Activated CD4-positive, alpha-beta T cell treated with anti-CD3 and anti-CD28 coated beads, Interleukin-2, amount 50 U/mL, for 16 hours (primary cell): ENCODE data around the gene NUP160.
"Not testable (repeated sequence)": the region's sequence is repeated elsewhere in the genome, so short reads cannot be mapped to it uniquely, and the experiment has no call there.

Experiments
- DNase-seq: peaks from one replicate; pipeline ENCODE4 v3.0.0-alpha.2; 2020

NUP160 gene

DNA sequence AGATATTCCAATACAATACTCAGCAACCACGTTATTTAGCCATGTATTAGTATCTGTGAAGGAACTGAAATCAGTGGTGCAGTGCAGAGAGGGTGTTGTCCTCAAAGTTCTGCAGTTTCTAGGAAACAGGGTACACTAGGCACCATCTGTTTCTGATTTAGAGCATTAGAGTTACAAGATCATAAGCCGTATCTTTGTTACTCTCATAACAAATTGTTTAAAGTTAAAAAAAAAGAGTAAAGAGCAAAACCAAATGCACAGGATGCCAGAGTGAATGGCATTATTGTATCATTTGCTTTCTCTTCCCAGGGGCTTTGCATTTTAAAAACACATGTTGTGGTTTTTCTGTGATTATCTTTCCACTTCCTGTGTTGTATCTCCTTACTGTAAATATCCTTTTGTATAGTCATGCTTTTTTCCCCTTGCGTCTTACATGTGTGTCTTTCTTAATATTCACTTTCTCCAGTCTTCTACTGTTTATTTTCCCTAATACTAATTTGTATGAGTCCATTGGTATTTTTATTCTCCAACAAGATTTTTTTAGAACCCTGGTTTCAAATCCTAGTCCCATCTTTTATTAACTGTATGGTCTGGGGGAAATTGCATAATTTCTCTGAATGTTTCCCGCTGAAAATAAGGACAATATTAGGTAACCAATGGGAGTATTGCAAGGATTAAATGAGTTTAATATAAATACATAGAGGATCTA lies 15.2 kb upstream of the NUP160 start:
- DNase-seq = peak; percentile 41

DNA sequence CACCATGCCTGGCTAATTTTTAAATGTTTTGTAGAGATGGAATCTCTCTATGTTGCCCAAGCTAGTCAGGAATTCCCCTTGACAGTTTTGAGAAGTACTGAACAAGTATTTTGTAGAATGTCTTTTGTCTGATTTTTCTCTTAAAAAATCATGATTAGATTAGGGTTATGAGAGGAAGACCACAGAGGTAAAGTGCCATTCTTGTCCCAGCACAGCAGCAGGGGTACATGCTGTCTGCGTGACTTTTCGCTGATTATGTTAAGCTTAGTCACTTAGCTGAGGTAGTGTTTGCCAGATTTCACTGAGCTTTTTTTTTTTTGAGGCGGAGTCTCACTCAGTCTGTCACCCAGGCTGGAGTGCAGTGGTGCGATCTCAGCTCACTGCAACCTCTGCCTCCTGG lies 13.6 kb upstream of the NUP160 start:
- no peak for DNase-seq

- no peak for DNase-seq
These were observed 12.4 kb upstream of the NUP160 start for GRCh38 chr11:47860536-47860935.

DNA sequence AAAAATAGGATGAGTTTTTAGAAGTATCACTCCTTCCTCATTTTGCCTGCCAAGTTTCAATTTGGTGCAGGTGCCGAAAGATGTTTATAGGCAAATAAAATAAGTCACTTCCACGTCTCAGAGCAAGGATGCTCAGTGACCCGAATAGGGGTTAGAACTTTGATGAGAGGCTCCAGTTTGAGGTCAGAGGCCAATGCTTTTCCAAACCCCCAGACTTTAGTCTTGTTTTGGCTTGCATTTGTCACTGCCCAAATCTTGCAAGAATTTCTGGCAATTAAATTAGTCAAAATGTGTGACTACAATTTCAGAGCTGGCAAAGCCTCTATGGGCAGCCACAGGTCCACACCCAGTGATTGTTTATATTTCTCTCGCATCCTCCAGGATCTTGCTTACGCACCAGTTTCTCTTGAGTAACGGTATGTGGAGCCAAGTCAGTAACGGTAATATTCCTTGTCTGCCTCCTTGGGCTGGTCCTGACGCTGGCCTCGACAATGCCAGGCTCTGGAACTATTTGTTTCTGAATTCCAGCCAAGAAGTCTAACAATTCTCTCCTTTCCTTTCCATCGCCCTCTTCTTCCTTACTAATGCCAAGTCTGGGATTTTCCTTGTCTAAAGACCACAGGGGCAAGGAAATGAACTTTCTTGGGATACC lies 9.9 kb upstream of the NUP160 start:
- no peak for DNase-seq

GRCh38 chr11:47857485-47857884 lies 9.3 kb upstream of the NUP160 start:
- no peak for DNase-seq

DNA sequence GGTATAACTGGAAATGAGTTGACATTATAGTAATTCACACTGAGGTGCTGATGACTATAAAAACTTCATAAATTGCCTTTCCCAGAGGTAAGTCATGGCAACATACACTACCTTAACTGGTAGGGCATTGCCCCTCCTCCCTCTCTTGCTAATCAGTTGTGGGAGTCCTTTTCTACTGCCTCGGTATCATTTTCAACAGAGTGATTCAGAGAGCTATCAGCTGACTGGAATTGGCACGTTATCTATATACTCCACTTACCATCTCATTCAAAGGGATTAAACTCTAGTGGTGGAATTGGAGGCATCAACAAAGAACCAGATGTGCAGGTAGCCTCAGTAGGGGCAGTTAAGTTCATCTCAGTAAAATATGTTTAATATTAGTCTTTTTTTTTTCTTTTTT lies 8.0 kb upstream of the NUP160 start:
- DNase-seq = no peak

GRCh38 chr11:47854667-47855066 lies 6.5 kb upstream of the NUP160 start:
- no peak for DNase-seq

DNA sequence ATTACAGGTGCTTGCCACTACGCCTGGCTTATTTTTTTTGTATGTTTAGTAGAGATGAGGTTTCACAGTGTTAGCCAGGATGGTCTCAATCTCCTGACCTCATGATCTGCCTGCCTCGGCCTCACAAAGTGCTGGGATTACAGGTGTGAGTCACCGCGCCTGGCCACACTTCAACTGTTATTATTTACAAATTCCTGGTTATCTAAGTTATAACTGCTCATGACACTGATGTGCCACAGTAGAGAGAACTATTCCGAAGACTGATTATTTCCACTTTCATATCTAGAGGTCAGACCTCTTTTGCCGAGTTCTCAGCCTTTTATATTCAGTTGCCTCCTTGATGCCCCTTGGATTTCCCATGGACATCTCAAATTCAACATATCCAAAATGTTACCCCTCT lies 3.9 kb upstream of the NUP160 start:
- DNase-seq = no peak

DNA sequence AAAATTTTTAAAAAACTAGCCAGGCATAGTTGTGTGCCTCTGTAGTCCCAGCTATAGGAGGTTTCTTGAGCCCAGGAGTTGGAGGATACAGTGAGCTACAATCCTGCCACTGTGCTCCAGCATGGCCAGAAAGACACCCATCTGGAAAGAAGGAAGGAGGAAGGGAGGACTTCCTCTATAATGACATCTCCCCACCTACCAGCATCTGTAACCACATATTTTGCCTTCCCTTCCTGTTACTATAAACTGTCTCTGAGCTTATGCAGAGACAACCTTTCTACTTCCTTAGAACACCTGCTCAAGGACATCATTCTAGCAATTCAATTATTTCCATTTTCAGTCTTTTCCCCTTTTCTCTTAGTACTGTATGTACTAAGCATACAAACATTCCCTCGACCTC lies 2.2 kb upstream of the NUP160 start:
- DNase-seq = no peak

GRCh38 chr11:47848700-47849155 lies 578 bp upstream of the NUP160 start:
- DNase-seq = no peak

DNA sequence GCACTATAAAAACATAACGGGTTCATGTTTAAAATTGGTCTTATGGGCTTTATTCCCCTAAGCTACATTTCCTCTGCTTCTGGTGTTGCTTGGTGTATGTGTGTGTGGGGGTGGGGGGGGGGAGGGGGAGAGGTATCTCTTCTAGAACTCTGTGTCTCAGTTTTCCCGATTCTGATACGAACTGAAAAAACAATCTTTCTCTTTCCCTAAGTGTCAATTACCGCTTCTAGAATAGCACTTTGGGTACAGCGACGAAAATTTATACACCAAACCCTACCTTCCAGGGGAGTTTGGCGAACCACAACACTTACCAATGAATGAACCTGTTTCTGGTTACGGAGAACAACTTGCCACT lies 636 bp downstream of the NUP160 start:
- no peak for DNase-seq

DNA sequence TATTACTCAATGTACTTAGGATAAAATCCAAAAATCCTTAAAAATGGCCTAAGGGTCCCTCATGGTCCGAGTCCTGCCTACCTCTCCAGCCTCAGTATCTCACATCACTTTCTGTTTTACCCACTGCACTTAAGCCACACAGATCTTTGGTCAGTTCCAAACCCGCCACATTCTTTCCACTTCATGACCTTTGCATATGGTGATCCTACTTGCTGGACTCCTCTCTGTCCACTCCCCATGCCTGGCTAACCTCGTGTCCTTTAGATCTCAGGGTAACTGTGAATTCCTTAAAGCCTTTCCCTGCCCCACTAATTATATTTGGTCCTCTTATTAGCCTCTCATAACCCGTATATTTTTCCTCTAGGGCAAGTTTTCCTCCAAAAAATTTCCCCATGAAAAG lies 1.2 kb downstream of the NUP160 start:
- no peak for DNase-seq

- DNase-seq = no peak
These were observed 4.6 kb downstream of the NUP160 start for GRCh38 chr11:47843361-47844055.

DNA sequence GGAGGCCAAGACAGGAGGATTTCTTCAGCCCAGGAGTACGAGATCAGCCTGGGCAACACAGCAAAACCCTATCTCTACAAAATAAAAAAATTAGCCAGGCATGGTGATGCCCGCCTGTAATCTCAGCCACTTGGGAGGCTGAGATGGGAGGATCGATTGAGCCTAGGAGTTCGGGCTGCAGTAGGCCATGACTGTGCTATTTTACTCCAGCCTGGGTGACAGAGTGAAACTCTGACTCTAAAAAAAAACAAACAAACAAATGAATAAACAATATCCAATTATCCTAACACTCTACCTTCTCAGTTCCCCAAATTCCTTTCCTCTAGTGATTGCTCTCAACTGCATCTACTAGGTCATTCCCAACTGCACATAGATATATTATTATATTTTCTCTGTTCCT lies 5.4 kb downstream of the NUP160 start:
- no peak for DNase-seq

- no peak for DNase-seq
These were observed 10.2 kb downstream of the NUP160 start for GRCh38 chr11:47837929-47838328.

DNA sequence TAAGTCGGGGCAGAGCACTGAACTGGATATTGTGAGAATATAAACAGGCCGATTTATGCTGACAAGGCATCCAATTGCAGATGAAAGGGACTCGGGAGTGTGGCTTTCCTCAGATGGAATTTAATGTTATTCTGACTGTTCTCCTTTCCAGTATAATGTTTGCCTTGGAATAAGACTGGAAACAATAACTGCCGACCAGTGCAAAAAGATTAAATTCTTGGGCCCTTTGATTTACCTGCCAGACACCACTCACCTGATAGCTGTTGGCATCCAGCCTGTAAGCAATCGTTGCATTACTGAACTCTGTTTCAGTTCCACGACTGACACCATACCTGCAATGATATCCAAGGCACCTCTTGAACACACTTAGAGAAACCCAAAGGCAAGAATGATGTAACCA lies 10.9 kb downstream of the NUP160 start:
- no peak for DNase-seq

GRCh38 chr11:47830013-47830412 lies 18.1 kb downstream of the NUP160 start:
- not testable (repeated sequence) for DNase-seq

- DNase-seq = no peak
These were observed 19.9 kb downstream of the NUP160 start for GRCh38 chr11:47828284-47828683.

- not testable (repeated sequence) for DNase-seq
These were observed 25.5 kb downstream of the NUP160 start for GRCh38 chr11:47822664-47823063.

DNA sequence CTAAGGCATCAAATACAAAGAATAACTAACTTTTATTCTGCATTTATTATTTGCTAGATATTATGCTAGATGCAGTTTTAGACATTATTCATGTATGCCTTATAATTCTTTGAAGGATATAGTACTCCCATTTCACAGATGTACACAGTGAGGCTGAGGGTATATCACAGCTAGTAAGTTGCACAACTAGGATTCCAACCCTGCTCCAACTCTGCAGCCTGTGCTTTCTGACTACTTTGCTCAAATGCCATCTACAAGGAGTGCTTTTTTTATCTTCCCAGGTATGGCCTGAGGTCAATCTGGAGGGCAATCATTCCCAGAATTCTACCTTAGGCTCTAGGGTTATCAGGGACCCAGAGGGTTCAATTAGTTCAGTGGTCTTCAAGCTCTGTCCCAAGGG lies 28.4 kb downstream of the NUP160 start:
- no peak for DNase-seq

GRCh38 chr11:47800759-47801158 lies 47.4 kb downstream of the NUP160 start:
- no peak for DNase-seq

GRCh38 chr11:47797633-47798032 lies 50.5 kb downstream of the NUP160 start:
- DNase-seq = peak; percentile 82

DNA sequence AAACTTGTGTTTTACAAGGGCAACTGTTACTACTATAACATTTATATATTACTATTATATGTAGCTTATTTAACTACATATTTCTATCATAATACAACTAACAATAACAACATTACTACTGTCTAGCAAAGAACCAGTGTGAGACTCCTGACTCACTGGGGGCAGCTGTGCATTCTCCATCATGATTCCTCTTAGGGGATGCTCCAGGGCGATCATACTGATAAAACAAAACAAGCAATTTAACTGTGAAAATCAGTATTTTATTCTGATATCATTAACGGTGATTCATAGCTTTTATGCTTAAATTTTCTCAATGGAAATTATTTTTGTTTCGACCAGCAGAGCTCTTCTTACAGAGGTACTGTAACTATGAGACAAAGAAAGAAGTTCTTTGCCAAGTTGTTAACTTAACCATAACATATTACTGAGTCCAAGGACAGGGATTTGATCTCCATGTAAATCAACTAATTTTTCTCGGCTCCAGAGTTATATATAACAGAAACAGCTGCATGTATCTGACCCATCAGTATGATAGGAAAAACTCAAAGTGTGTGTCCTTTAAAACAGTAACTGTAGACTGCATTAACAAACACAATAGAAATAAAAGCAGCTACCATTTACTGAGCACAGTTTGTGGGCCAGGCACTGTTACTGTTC lies 56.2 kb downstream of the NUP160 start:
- no peak for DNase-seq

GRCh38 chr11:47790017-47790416 lies 58.1 kb downstream of the NUP160 start:
- not testable (repeated sequence) for DNase-seq
